Measurements from ENCODE around the gene COX20. TPM values are rescaled to one million over a fixed set of nuclear protein-coding genes. Genes with fewer than 3 reads are reported as not detected.
A peak's percentile ranks its signal among the peaks of the same experiment; 100 is the strongest.

The COX20 gene
- total and polyA plus RNA-seq, 2 of the 13 experiments (the other 11 are each of a cell fraction or from before 2014, with no cell fraction given), result 34.4 to 95.8 TPM

DNA sequence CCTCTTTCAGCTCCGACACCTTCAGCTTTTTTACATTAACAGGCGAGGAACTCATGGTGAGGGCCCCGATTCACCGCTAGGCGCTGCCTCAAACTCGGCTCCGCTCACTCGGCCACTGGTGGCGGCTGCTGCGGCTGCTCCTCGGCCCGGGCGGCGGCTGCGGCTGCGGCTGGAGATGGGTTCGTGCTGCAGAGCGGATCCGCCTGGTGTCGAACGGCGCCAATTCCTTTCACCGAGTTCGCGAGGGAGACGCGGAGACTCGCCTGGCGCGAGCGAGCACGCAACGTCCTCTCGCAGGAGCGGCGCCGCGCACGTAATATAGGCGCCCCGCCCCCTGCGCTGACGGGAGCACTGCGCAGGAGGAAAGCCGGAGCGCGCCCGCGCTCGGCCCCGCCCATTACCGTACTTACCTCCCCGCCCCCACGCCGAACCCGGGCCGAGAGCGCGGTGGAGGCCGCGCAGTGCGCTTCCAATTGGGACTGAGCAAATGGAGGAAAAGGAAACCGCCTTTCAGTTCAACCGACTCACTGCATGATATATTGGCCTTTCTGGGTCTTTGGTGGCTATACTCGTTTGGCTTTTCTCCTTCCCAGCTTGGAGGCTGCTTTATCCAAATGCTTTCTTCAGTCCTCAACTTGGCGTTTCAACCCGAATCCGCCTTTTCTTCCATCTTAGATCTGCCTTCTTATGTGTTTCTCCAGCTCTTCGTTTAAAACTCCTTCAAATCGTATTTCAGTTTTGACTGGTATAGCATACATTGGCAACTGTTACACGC, 29.0 kb downstream of the COX20 start, which contains the start of gene HNRNPU (continued):
- TF ChIP-seq, protein P1, sequence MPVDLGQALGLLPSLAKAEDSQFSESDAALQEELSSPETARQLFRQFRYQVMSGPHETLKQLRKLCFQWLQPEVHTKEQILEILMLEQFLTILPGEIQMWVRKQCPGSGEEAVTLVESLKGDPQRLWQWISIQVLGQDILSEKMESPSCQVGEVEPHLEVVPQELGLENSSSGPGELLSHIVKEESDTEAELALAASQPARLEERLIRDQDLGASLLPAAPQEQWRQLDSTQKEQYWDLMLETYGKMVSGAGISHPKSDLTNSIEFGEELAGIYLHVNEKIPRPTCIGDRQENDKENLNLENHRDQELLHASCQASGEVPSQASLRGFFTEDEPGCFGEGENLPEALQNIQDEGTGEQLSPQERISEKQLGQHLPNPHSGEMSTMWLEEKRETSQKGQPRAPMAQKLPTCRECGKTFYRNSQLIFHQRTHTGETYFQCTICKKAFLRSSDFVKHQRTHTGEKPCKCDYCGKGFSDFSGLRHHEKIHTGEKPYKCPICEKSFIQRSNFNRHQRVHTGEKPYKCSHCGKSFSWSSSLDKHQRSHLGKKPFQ (CRISPR knock-in tag; IDR thresholded peaks at IDR 0.05; ENCODE audit: insufficient replicate concordance), result no peak
- TF ChIP-seq RFXANK (CRISPR knock-in tag; IDR thresholded peaks at IDR 0.05) (no peak), RXRB (CRISPR knock-in tag; IDR thresholded peaks at IDR 0.05; ENCODE audit: borderline replicate concordance) (peak; percentile 15), ZNF251 (CRISPR knock-in tag; IDR thresholded peaks at IDR 0.05) (no peak), HOXA3 (CRISPR knock-in tag; IDR thresholded peaks at IDR 0.05) (peak; percentile 84), ZNF777 (CRISPR knock-in tag; IDR thresholded peaks at IDR 0.05) (0 out of 2 replicates have a peak, but pooled peaks have one; percentile 21), FOXC1 (CRISPR knock-in tag; IDR thresholded peaks at IDR 0.05; ENCODE audit: borderline replicate concordance) (no peak), ZNF564 (CRISPR knock-in tag; IDR thresholded peaks at IDR 0.05) (peak; percentile 73; the same call in 1 of the 2 replicates), ZNF883 (CRISPR knock-in tag; IDR thresholded peaks at IDR 0.05; ENCODE audit: not compliant biosample characterization) (no peak), LCORL (IDR thresholded peaks at IDR 0.05) (no peak), LCORL (CRISPR knock-in tag; IDR thresholded peaks at IDR 0.05) (peak; percentile 68; the same call in 1 of the 2 replicates), ZNF550 (CRISPR knock-in tag; IDR thresholded peaks at IDR 0.05; ENCODE audit: borderline replicate concordance) (no peak), ZBTB2 (CRISPR knock-in tag; IDR thresholded peaks at IDR 0.05; ENCODE audit: low read depth) (peak; percentile 87), ZNF616 (CRISPR knock-in tag; IDR thresholded peaks at IDR 0.05; ENCODE audit: low read depth) (peak; percentile 80), SKI (IDR thresholded peaks at IDR 0.05; ENCODE audit: partially characterized antibody) (no peak), PTBP1 (IDR thresholded peaks at IDR 0.05; ENCODE audit: low read depth, low read length, poor library complexity, severe bottlenecking) (no peak), ZFX (CRISPR knock-in tag; IDR thresholded peaks at IDR 0.05; ENCODE audit: low read depth) (peak; percentile 85), CEBPB (IDR thresholded peaks at IDR 0.05; ENCODE audit: borderline replicate concordance, low read depth, low read length) (no peak), SOX6 (IDR thresholded peaks at IDR 0.05) (no peak), SOX6 (CRISPR knock-in tag; IDR thresholded peaks at IDR 0.05) (no peak; the same call in 1 of the 2 replicates)
- TF ChIP-seq, protein P2, sequence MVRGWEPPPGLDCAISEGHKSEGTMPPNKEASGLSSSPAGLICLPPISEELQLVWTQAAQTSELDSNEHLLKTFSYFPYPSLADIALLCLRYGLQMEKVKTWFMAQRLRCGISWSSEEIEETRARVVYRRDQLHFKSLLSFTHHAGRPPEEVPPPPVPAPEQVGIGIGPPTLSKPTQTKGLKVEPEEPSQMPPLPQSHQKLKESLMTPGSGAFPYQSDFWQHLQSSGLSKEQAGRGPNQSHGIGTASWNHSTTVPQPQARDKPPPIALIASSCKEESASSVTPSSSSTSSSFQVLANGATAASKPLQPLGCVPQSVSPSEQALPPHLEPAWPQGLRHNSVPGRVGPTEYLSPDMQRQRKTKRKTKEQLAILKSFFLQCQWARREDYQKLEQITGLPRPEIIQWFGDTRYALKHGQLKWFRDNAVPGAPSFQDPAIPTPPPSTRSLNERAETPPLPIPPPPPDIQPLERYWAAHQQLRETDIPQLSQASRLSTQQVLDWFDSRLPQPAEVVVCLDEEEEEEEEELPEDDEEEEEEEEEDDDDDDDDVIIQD (CRISPR knock-in tag; IDR thresholded peaks at IDR 0.05; ENCODE audit: low read depth), result no peak
- TF ChIP-seq, protein P3, sequence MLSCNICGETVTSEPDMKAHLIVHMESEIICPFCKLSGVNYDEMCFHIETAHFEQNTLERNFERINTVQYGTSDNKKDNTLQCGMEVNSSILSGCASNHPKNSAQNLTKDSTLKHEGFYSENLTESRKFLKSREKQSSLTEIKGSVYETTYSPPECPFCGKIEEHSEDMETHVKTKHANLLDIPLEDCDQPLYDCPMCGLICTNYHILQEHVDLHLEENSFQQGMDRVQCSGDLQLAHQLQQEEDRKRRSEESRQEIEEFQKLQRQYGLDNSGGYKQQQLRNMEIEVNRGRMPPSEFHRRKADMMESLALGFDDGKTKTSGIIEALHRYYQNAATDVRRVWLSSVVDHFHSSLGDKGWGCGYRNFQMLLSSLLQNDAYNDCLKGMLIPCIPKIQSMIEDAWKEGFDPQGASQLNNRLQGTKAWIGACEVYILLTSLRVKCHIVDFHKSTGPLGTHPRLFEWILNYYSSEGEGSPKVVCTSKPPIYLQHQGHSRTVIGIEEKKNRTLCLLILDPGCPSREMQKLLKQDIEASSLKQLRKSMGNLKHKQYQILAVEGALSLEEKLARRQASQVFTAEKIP (CRISPR knock-in tag; IDR thresholded peaks at IDR 0.05; ENCODE audit: borderline replicate concordance), result no peak
- TF ChIP-seq, protein P4, sequence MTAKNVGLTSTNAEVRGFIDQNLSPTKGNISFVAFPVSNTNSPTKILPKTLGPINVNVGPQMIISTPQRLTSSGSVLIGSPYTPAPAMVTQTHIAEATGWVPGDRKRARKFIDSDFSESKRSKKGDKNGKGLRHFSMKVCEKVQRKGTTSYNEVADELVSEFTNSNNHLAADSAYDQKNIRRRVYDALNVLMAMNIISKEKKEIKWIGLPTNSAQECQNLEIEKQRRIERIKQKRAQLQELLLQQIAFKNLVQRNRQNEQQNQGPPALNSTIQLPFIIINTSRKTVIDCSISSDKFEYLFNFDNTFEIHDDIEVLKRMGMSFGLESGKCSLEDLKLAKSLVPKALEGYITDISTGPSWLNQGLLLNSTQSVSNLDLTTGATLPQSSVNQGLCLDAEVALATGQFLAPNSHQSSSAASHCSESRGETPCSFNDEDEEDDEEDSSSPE (CRISPR knock-in tag; IDR thresholded peaks at IDR 0.05), result peak; percentile 85

Data from HepG2 (cell line).